Glutamatergic neuron (in vitro differentiated cells): ENCODE measurements around the gene RDH13. TPM values are rescaled to one million over a fixed set of nuclear protein-coding genes. Genes with fewer than 3 reads are reported as not detected.

Experiments
- DNase-seq: peaks from one replicate; pipeline ENCODE4 v3.0.0; 2022
- H3K27ac Mint-ChIP-seq: one replicate; pipeline ENCODE4 v1.8.0; 2020; ENCODE audit warnings: mild to moderate bottlenecking, mixed read lengths, inconsistent platforms; ENCODE audit not compliant: unreplicated experiment
- H3K27me3 Mint-ChIP-seq: one replicate; pipeline ENCODE4 v1.8.0; 2020; ENCODE audit warnings: mild to moderate bottlenecking, moderate library complexity, mixed read lengths, inconsistent platforms; ENCODE audit not compliant: unreplicated experiment
- H3K36me3 Mint-ChIP-seq: one replicate; pipeline ENCODE4 v1.8.0; 2020; ENCODE audit warnings: mild to moderate bottlenecking, mixed read lengths, inconsistent platforms; ENCODE audit not compliant: unreplicated experiment
- H3K4me1 Mint-ChIP-seq: one replicate; pipeline ENCODE4 v1.8.0; 2020; ENCODE audit warnings: mild to moderate bottlenecking, low read depth, mixed read lengths, inconsistent platforms; ENCODE audit not compliant: unreplicated experiment
- H3K4me3 Mint-ChIP-seq: one replicate; pipeline ENCODE4 v1.8.0; 2020; ENCODE audit warnings: mild to moderate bottlenecking, mixed read lengths, inconsistent platforms; ENCODE audit not compliant: unreplicated experiment
- H3K9me3 Mint-ChIP-seq: one replicate; pipeline ENCODE4 v1.8.0; 2020; ENCODE audit warnings: mild to moderate bottlenecking, moderate library complexity, mixed read lengths, inconsistent platforms; ENCODE audit not compliant: unreplicated experiment
- CTCF ChIP-seq: fragments of 200-600 bp; sonication (generic); IDR thresholded peaks from one replicate; pipeline ENCODE4 v1.5.0; 2021; ENCODE audit not compliant: partially characterized antibody, unreplicated experiment
- total RNA-seq: library from RNA; stranded (reverse); fragmentation: NEBNext Ultra II Directional; extraction: Animal tissue kit (Norgen Biotek cat#: 25700); gene quantifications from one replicate; pipeline ENCODE4 v1.2.1, GENCODE V29; 2021; ENCODE audit not compliant: unreplicated experiment

Gene RDH13
- total RNA-seq, 1 donor from 2014 or later, result 17.9 TPM

GRCh38 chr19:55056827-55057226 is 6.1 kb downstream of the RDH13 start:
- Mint-ChIP-seq H3K4me3 (no peak overlapping the region), H3K4me1 (no peaks in the 10 kb centered on the region), H3K27ac (no peak overlapping the region), H3K9me3 (peaks cover 1% of the 10 kb centered on the region), H3K27me3 (peaks cover 2% of the 10 kb centered on the region), H3K36me3 (peaks cover 5% of the 10 kb centered on the region)
- no peak for TF ChIP-seq CTCF
- no peak for DNase-seq

- peaks cover 5% of the 10 kb centered on the region for H3K36me3 Mint-ChIP-seq
- H3K27me3 Mint-ChIP-seq, result no peaks in the 10 kb centered on the region
- H3K27ac Mint-ChIP-seq, result no peak overlapping the region
- H3K4me1 Mint-ChIP-seq, result no peaks in the 10 kb centered on the region
- H3K4me3 Mint-ChIP-seq, result no peak overlapping the region
- no peak for DNase-seq
- H3K9me3 Mint-ChIP-seq, result peaks cover 2% of the 10 kb centered on the region
- no peak for TF ChIP-seq CTCF
Measured at GRCh38 chr19:55053735-55054134, 9.2 kb downstream of the RDH13 start.

GRCh38 chr19:55050749-55051532 is 12.0 kb downstream of the RDH13 start:
- no peak overlapping the region for H3K4me3 Mint-ChIP-seq
- DNase-seq, result no peak
- no peaks in the 10 kb centered on the region for H3K36me3 Mint-ChIP-seq
- no peaks in the 10 kb centered on the region for H3K27me3 Mint-ChIP-seq
- H3K4me1 Mint-ChIP-seq, result no peaks in the 10 kb centered on the region
- TF ChIP-seq CTCF, result no peak
- H3K27ac Mint-ChIP-seq, result no peak overlapping the region
- peaks cover 2% of the 10 kb centered on the region for H3K9me3 Mint-ChIP-seq

DNA sequence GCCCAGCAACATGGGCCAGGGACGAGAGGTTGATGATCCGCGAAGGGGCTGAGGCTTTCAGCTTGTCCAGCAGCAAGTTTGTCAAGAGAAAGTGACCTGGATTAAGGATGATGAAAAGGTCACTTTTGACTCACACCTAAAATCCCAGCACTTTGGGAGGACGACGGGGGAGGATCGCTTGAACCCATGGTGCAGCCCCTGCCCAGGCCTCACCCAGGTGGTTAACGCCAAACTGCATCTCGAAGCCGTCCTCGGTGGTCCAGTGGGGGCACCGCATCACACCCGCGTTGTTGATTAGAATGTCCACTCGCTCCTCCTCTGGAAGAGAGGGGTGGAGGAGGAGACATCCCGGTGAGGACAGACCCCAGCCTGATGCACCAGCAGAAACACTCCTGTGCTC is 14.5 kb downstream of the RDH13 start:
- Mint-ChIP-seq H3K9me3 (peaks cover 2% of the 10 kb centered on the region), H3K4me1 (no peaks in the 10 kb centered on the region), H3K27me3 (no peaks in the 10 kb centered on the region), H3K27ac (no peak overlapping the region), H3K4me3 (no peak overlapping the region), H3K36me3 (no peaks in the 10 kb centered on the region)
- no peak for DNase-seq
- TF ChIP-seq CTCF, result no peak

- H3K4me3 Mint-ChIP-seq, result no peak overlapping the region
- no peaks in the 10 kb centered on the region for H3K27me3 Mint-ChIP-seq
- no peak for DNase-seq
- no peaks in the 10 kb centered on the region for H3K36me3 Mint-ChIP-seq
- peaks cover 2% of the 10 kb centered on the region for H3K9me3 Mint-ChIP-seq
- H3K4me1 Mint-ChIP-seq, result no peaks in the 10 kb centered on the region
- no peak overlapping the region for H3K27ac Mint-ChIP-seq
- no peak for TF ChIP-seq CTCF
Measured at GRCh38 chr19:55047951-55048350, 15.0 kb downstream of the RDH13 start.
